Measurements from ENCODE around the gene GCN1.

DNA sequence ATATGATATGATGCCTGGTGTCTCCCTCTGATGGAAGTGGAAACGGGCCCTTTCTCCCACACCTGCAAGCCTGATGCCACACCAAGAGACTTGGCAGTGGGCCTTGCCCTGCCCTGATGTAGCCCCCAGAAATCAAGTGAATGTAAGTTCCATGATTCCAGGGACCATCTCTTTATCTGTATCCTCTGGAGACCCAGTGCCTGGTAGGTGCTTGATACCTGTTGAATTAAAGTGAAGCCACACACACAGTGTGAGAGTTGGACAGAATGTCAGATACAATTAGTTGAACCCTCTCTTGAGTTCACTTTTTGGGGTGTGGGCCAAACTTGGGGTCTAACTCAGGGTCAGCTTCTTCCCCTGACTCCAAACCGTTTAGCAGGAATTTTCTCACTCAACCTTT is 73.2 kb downstream of the GCN1 start:
- TF ChIP-seq, protein P1, sequence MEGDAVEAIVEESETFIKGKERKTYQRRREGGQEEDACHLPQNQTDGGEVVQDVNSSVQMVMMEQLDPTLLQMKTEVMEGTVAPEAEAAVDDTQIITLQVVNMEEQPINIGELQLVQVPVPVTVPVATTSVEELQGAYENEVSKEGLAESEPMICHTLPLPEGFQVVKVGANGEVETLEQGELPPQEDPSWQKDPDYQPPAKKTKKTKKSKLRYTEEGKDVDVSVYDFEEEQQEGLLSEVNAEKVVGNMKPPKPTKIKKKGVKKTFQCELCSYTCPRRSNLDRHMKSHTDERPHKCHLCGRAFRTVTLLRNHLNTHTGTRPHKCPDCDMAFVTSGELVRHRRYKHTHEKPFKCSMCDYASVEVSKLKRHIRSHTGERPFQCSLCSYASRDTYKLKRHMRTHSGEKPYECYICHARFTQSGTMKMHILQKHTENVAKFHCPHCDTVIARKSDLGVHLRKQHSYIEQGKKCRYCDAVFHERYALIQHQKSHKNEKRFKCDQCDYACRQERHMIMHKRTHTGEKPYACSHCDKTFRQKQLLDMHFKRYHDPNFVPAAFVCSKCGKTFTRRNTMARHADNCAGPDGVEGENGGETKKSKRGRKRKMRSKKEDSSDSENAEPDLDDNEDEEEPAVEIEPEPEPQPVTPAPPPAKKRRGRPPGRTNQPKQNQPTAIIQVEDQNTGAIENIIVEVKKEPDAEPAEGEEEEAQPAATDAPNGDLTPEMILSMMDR (IDR thresholded peaks at IDR 0.05), result no peak
- TF ChIP-seq POLR2A (IDR thresholded peaks at IDR 0.05), result no peak

Data from heart left ventricle (tissue), 13 donors.